HepG2 (cell line): Measurements from ENCODE around the gene TRAIP. TPM values are rescaled to one million over a fixed set of nuclear protein-coding genes. Genes with fewer than 3 reads are reported as not detected.

ENCODE experiments used
- ATF7 ChIP-seq, 2 experiments: fragments of 450-650 bp in 1 of 2; sonication (generic) in 1 of 2; formaldehyde crosslinking in 1 of 2; IDR thresholded peaks; 2 replicates each; pipeline versions ENCODE4 v1.4.0 to v1.6.1; 2016 to 2020; ENCODE audit warnings: antibody characterized with exemption in 1 of 2, mild to moderate bottlenecking in 1 of 2, missing genetic modification reagents in 1 of 2
- CHCHD3 ChIP-seq: sonication (generic); formaldehyde crosslinking; IDR thresholded peaks from 2 replicates; pipeline ENCODE4 v1.8.0; 2022; ENCODE audit warnings: mild to moderate bottlenecking, missing genetic modification reagents, moderate library complexity
- EHMT2 ChIP-seq: fragments of 200-600 bp; sonication (generic); IDR thresholded peaks from 2 replicates; pipeline ENCODE4 v1.7.0; 2017; ENCODE audit warnings: antibody characterized with exemption, low read depth, low read length, borderline replicate concordance
- MXD4 ChIP-seq: IDR thresholded peaks from 2 replicates; pipeline ENCODE4 v1.6.1; 2016; ENCODE audit warnings: mild to moderate bottlenecking, missing biosample characterization, missing genetic modification reagents
- MYC ChIP-seq: sonication (generic); formaldehyde crosslinking; IDR thresholded peaks from 2 replicates; pipeline ENCODE4 v1.9.0; 2021; ENCODE audit warnings: missing genetic modification reagents, borderline replicate concordance
- RFX3 ChIP-seq: IDR thresholded peaks from 2 replicates; pipeline ENCODE4 v1.6.1; 2016; ENCODE audit warnings: missing biosample characterization, missing genetic modification reagents
- TAF1 ChIP-seq: sonication (generic); formaldehyde crosslinking; IDR thresholded peaks from 2 replicates; pipeline ENCODE4 v1.4.0; 2020; ENCODE audit warnings: missing genetic modification reagents
- TGIF2 ChIP-seq: IDR thresholded peaks from 2 replicates; pipeline ENCODE4 v1.6.1; 2016; ENCODE audit warnings: control low read depth, missing compliant biosample characterization
- ZFP36L1 ChIP-seq: sonication (generic); formaldehyde crosslinking; IDR thresholded peaks from 2 replicates; pipeline ENCODE4 v1.8.0; 2022; ENCODE audit warnings: mild to moderate bottlenecking, missing genetic modification reagents, moderate library complexity
- ZNF136 ChIP-seq: sonication (generic); formaldehyde crosslinking; IDR thresholded peaks from 2 replicates; pipeline ENCODE4 v1.8.1; 2022; ENCODE audit warnings: low read depth, mild to moderate bottlenecking, moderate library complexity, missing genetic modification reagents
- ZNF253 ChIP-seq: sonication (generic); formaldehyde crosslinking; IDR thresholded peaks from 2 replicates; pipeline ENCODE4 v1.8.0; 2022; ENCODE audit warnings: mild to moderate bottlenecking, missing genetic modification reagents, borderline replicate concordance
- ZNF501 ChIP-seq: sonication (generic); formaldehyde crosslinking; IDR thresholded peaks from 2 replicates; pipeline ENCODE4 v1.5.1; 2020; ENCODE audit warnings: mild to moderate bottlenecking, moderate library complexity, missing genetic modification reagents
- ZNF607 ChIP-seq: sonication (generic); formaldehyde crosslinking; IDR thresholded peaks from 2 replicates; pipeline ENCODE4 v1.5.1; 2020; ENCODE audit warnings: missing genetic modification reagents, mild to moderate bottlenecking, borderline replicate concordance
- ZNF724P ChIP-seq: sonication (generic); formaldehyde crosslinking; IDR thresholded peaks from 2 replicates; pipeline ENCODE4 v1.8.0; 2022; ENCODE audit warnings: missing genetic modification reagents, borderline replicate concordance
- polyA plus RNA-seq, 8 experiments: library from polyadenylated mRNA; depleted of rRNA in 3 of 8; stranded (reverse) in 7 of 8; unstranded in 1 of 8; fragments of >200 nt; fragmentation: Illumina TruSeq in 4 of 8; extraction: Trizol in 4 of 8; gene quantifications; 2 replicates each; pipeline versions ENCODE4 v1.2.1 to v1.2.3, GENCODE V29; 2011 to 2016; ENCODE audit warnings: low read depth in 4 of 8, missing spikeins in 1 of 8, mixed read lengths in 1 of 8; ENCODE audit not compliant: insufficient read depth in 1 of 8
- total RNA-seq, 5 experiments: library from RNA; depleted of rRNA; stranded (reverse); fragments of >200 nt; fragmentation: Illumina TruSeq; extraction: Trizol; gene quantifications; 2 replicates each; pipeline ENCODE4 v1.2.3, GENCODE V29; 2016; ENCODE audit warnings: low read depth in 1 of 5
- TF ChIP-seq, protein P1 (sequence below): sonication (generic); formaldehyde crosslinking; IDR thresholded peaks from 2 replicates; pipeline ENCODE4 v1.4.0; 2020; ENCODE audit warnings: missing genetic modification reagents
- TF ChIP-seq, protein P2 (sequence below): sonication (generic); formaldehyde crosslinking; IDR thresholded peaks from 2 replicates; pipeline ENCODE4 v1.5.1; 2020; ENCODE audit warnings: missing genetic modification reagents, mild to moderate bottlenecking, borderline replicate concordance
- TF ChIP-seq, protein P3 (sequence below): sonication (generic); formaldehyde crosslinking; IDR thresholded peaks from 2 replicates; pipeline ENCODE4 v1.5.1; 2020; ENCODE audit warnings: mild to moderate bottlenecking, missing genetic modification reagents, moderate library complexity
- TF ChIP-seq, protein P4 (sequence below): sonication (generic); formaldehyde crosslinking; IDR thresholded peaks from 2 replicates; pipeline ENCODE4 v1.9.0; 2021; ENCODE audit warnings: missing genetic modification reagents, borderline replicate concordance

Gene TRAIP
- total and polyA plus RNA-seq, 2 of the 13 experiments (the other 11 are each of a cell fraction or from before 2014, with no cell fraction given) = 13.9 to 23.9 TPM

DNA sequence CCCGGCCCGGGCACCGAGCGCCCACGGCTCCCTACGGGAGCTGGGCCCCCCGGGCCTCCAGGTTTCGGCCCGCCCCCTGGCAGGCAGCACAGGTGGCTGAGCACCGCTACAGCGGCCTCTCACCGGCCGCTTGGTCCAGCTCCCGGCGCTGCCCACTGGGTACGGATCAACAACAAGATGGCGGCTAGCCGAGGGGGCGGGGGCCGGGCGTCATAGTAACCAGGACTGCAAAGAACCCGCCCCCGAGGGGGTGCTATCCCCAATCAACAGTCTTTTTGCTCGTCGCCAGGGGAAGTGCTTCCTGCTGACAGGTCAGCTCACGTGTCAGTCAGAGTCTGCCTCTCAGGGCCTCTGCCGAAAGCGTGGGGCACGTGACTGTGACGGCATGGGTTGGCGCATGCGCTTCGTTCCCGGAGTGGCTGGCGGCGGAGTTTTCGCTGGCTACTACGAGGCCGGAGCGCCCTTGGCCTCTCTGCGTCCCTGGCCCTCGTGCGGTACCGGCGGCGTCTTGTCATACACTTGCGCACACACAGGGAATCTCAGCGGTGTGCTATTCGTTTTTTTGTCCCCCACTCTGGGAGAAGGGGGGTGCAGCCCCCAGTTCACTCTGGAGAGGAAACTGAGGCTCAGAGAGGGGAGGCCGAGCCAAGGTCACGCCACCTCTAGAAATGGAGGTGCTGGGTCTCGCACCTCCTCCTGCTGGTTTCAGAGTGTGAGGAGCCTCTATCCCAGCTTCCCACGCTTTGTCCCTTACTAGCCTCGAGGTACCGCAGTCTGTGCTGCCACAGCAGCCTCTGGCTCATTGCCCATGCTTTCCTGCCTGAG lies 69.8 kb downstream of the TRAIP start, which contains the start of gene IP6K1 (continued):
- TF ChIP-seq ATF7 (IDR thresholded peaks at IDR 0.05) = no peak
- no peak for TF ChIP-seq ATF7 (CRISPR knock-in tag; IDR thresholded peaks at IDR 0.05)
- TF ChIP-seq TAF1 (CRISPR knock-in tag) = peak; percentile 87
- peak; percentile 85 for TF ChIP-seq MYC (CRISPR knock-in tag)
- peak; percentile 95 for TF ChIP-seq ZFP36L1 (CRISPR knock-in tag)
- TF ChIP-seq ZNF607 = peak; percentile 62; the same call in 1 of the 2 replicates
- TF ChIP-seq MXD4 (CRISPR knock-in tag) = peak; percentile 79
- peak; percentile 42 for TF ChIP-seq ZNF501 (CRISPR knock-in tag)
- TF ChIP-seq ZNF136 = no peak
- 0 out of 2 replicates have a peak, but pooled peaks have one; percentile 32 for TF ChIP-seq TGIF2 (CRISPR knock-in tag)
- TF ChIP-seq EHMT2 = no peak
- TF ChIP-seq, protein P1, sequence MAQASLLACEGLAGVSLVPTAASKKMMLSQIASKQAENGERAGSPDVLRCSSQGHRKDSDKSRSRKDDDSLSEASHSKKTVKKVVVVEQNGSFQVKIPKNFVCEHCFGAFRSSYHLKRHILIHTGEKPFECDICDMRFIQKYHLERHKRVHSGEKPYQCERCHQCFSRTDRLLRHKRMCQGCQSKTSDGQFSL (CRISPR knock-in tag) = 0 out of 2 replicates have a peak, but pooled peaks have one; percentile 52
- peak; percentile 82 for TF ChIP-seq RFX3 (CRISPR knock-in tag)
- 0 out of 2 replicates have a peak, but pooled peaks have one; percentile 35 for TF ChIP-seq CHCHD3 (CRISPR knock-in tag)
- TF ChIP-seq, protein P2, sequence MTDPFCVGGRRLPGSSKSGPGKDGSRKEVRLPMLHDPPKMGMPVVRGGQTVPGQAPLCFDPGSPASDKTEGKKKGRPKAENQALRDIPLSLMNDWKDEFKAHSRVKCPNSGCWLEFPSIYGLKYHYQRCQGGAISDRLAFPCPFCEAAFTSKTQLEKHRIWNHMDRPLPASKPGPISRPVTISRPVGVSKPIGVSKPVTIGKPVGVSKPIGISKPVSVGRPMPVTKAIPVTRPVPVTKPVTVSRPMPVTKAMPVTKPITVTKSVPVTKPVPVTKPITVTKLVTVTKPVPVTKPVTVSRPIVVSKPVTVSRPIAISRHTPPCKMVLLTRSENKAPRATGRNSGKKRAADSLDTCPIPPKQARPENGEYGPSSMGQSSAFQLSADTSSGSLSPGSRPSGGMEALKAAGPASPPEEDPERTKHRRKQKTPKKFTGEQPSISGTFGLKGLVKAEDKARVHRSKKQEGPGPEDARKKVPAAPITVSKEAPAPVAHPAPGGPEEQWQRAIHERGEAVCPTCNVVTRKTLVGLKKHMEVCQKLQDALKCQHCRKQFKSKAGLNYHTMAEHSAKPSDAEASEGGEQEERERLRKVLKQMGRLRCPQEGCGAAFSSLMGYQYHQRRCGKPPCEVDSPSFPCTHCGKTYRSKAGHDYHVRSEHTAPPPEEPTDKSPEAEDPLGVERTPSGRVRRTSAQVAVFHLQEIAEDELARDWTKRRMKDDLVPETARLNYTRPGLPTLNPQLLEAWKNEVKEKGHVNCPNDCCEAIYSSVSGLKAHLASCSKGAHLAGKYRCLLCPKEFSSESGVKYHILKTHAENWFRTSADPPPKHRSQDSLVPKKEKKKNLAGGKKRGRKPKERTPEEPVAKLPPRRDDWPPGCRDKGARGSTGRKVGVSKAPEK (CRISPR knock-in tag) = no peak
- TF ChIP-seq, protein P3, sequence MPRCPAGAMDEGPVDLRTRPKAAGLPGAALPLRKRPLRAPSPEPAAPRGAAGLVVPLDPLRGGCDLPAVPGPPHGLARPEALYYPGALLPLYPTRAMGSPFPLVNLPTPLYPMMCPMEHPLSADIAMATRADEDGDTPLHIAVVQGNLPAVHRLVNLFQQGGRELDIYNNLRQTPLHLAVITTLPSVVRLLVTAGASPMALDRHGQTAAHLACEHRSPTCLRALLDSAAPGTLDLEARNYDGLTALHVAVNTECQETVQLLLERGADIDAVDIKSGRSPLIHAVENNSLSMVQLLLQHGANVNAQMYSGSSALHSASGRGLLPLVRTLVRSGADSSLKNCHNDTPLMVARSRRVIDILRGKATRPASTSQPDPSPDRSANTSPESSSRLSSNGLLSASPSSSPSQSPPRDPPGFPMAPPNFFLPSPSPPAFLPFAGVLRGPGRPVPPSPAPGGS (CRISPR knock-in tag) = peak; percentile 37; the same call in 1 of the 2 replicates
- TF ChIP-seq ZNF724P = peak; percentile 88; the same call in 1 of the 2 replicates
- TF ChIP-seq ZNF253 (CRISPR knock-in tag) = peak; percentile 95; the same call in 1 of the 2 replicates
- TF ChIP-seq, protein P4, sequence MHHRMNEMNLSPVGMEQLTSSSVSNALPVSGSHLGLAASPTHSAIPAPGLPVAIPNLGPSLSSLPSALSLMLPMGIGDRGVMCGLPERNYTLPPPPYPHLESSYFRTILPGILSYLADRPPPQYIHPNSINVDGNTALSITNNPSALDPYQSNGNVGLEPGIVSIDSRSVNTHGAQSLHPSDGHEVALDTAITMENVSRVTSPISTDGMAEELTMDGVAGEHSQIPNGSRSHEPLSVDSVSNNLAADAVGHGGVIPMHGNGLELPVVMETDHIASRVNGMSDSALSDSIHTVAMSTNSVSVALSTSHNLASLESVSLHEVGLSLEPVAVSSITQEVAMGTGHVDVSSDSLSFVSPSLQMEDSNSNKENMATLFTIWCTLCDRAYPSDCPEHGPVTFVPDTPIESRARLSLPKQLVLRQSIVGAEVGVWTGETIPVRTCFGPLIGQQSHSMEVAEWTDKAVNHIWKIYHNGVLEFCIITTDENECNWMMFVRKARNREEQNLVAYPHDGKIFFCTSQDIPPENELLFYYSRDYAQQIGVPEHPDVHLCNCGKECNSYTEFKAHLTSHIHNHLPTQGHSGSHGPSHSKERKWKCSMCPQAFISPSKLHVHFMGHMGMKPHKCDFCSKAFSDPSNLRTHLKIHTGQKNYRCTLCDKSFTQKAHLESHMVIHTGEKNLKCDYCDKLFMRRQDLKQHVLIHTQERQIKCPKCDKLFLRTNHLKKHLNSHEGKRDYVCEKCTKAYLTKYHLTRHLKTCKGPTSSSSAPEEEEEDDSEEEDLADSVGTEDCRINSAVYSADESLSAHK (CRISPR knock-in tag) = no peak
